Measurements from ENCODE around the gene GAB2.

GRCh38 chr11:78339945-78340344 lies 77.7 kb downstream of the GAB2 start:
- TF ChIP-seq, protein P1, sequence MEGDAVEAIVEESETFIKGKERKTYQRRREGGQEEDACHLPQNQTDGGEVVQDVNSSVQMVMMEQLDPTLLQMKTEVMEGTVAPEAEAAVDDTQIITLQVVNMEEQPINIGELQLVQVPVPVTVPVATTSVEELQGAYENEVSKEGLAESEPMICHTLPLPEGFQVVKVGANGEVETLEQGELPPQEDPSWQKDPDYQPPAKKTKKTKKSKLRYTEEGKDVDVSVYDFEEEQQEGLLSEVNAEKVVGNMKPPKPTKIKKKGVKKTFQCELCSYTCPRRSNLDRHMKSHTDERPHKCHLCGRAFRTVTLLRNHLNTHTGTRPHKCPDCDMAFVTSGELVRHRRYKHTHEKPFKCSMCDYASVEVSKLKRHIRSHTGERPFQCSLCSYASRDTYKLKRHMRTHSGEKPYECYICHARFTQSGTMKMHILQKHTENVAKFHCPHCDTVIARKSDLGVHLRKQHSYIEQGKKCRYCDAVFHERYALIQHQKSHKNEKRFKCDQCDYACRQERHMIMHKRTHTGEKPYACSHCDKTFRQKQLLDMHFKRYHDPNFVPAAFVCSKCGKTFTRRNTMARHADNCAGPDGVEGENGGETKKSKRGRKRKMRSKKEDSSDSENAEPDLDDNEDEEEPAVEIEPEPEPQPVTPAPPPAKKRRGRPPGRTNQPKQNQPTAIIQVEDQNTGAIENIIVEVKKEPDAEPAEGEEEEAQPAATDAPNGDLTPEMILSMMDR (conservative IDR thresholded peaks at IDR 0.05; ENCODE audit: low read depth, low read length): no peak
- TF ChIP-seq RCOR1 (IDR thresholded peaks at IDR 0.05; ENCODE audit: insufficient replicate concordance, low read length) (no peak), SMC3 (IDR thresholded peaks at IDR 0.05; ENCODE audit: low read depth, low read length) (no peak), RAD21 (IDR thresholded peaks at IDR 0.05; ENCODE audit: low read length) (no peak), POLR2A (IDR thresholded peaks at IDR 0.05; ENCODE audit: low read depth, low read length) (no peak), MAFK (IDR thresholded peaks at IDR 0.05; ENCODE audit: low read depth, low read length) (no peak), CEBPB (IDR thresholded peaks at IDR 0.05; ENCODE audit: low read depth, low read length) (no peak), BHLHE40 (IDR thresholded peaks at IDR 0.05; ENCODE audit: low read depth, low read length) (no peak), CHD1 (IDR thresholded peaks at IDR 0.05; ENCODE audit: low read depth, low read length) (no peak), FOS (IDR thresholded peaks at IDR 0.05; ENCODE audit: low read depth, low read length) (no peak), ELK1 (IDR thresholded peaks at IDR 0.05; ENCODE audit: borderline replicate concordance, low read depth, low read length) (no peak)
- TF ChIP-seq, protein P2, sequence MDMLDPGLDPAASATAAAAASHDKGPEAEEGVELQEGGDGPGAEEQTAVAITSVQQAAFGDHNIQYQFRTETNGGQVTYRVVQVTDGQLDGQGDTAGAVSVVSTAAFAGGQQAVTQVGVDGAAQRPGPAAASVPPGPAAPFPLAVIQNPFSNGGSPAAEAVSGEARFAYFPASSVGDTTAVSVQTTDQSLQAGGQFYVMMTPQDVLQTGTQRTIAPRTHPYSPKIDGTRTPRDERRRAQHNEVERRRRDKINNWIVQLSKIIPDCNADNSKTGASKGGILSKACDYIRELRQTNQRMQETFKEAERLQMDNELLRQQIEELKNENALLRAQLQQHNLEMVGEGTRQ (IDR thresholded peaks at IDR 0.05; ENCODE audit: low read depth, low read length): no peak

All from IMR-90 (cell line).